ENCODE results near the gene NDUFB10.

DNA sequence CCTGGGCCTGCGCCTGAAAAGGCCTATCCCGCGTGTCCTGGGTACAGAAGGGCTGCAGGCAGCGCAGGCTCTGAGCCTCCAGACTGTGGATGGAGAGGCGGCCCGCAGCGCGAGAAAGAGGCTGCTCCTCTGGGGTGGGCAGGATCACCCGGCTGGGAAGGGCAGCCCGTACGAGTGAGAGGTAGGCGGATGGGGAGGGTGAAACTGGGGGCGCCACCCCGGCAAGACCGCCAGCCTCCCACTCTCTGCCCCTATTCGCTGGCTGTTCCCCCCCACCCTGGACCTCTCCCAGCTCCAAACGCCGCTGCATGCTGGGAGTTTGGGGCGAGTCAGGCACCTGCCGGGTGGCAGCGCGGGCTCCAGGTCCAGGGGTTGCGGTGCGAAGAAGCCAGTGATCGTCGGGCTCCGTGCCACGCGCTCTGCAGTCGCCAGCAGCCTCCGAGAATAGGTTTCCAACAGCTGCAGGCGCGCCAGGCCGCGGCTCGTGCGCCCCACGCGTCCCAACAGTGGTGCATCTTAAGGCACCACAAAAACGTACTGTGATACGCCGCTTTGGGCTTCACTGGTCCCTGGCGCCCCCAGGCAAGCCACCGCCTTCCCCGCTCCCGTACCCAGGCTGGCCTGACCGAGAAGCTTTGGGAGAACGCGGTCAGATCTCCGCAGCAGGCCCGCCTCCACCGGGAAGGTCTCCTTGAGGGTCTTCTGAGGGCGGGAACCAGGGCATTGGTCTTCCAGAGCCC lies 20.9 kb downstream of the NDUFB10 start:
- TF ChIP-seq EZH2 (IDR thresholded peaks at IDR 0.05; ENCODE audit: borderline replicate concordance, low read length), result no peak
- TF ChIP-seq, protein P1, sequence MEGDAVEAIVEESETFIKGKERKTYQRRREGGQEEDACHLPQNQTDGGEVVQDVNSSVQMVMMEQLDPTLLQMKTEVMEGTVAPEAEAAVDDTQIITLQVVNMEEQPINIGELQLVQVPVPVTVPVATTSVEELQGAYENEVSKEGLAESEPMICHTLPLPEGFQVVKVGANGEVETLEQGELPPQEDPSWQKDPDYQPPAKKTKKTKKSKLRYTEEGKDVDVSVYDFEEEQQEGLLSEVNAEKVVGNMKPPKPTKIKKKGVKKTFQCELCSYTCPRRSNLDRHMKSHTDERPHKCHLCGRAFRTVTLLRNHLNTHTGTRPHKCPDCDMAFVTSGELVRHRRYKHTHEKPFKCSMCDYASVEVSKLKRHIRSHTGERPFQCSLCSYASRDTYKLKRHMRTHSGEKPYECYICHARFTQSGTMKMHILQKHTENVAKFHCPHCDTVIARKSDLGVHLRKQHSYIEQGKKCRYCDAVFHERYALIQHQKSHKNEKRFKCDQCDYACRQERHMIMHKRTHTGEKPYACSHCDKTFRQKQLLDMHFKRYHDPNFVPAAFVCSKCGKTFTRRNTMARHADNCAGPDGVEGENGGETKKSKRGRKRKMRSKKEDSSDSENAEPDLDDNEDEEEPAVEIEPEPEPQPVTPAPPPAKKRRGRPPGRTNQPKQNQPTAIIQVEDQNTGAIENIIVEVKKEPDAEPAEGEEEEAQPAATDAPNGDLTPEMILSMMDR (IDR thresholded peaks at IDR 0.05; ENCODE audit: low read length), result no peak
